HepG2 (cell line): Measurements from ENCODE around the gene CAMTA1. TPM values are rescaled to one million over a fixed set of nuclear protein-coding genes. Genes with fewer than 3 reads are reported as not detected.
A peak's percentile ranks its signal among the peaks of the same experiment; 100 is the strongest.

ENCODE experiments used
- ARNTL ChIP-seq: sonication (generic); formaldehyde crosslinking; IDR thresholded peaks from 2 replicates; pipeline ENCODE4 v1.4.0; 2020; ENCODE audit warnings: mild to moderate bottlenecking, missing genetic modification reagents
- BHLHE40 ChIP-seq: IDR thresholded peaks from 2 replicates; pipeline ENCODE4 v1.6.1; 2011; ENCODE audit warnings: low read length, improper control_type of control experiment
- CBFB ChIP-seq: sonication (generic); formaldehyde crosslinking; IDR thresholded peaks from 2 replicates; pipeline ENCODE4 v1.4.0; 2020; ENCODE audit warnings: missing genetic modification reagents
- CBX1 ChIP-seq: IDR thresholded peaks from one replicate; pipeline ENCODE4 v1.6.1; 2016; ENCODE audit warnings: antibody characterized with exemption, low read depth
- CSRNP2 ChIP-seq: sonication (generic); formaldehyde crosslinking; conservative IDR thresholded peaks from 2 replicates; pipeline ENCODE4 v1.8.0; 2022; ENCODE audit warnings: low read depth, missing genetic modification reagents
- EP300 ChIP-seq, 3 experiments: sonication (generic) in 1 of 3; formaldehyde crosslinking in 1 of 3; IDR thresholded peaks; 2 replicates each; pipeline versions ENCODE4 v1.5.1 to v1.6.1; 2011 to 2020; ENCODE audit warnings: low read depth in 2 of 3, low read length in 2 of 3, borderline replicate concordance in 1 of 3, improper control_type of control experiment in 1 of 3, mild to moderate bottlenecking in 1 of 3, missing genetic modification reagents in 1 of 3, moderate library complexity in 1 of 3
- EZH2 ChIP-seq: conservative IDR thresholded peaks from 2 replicates; pipeline ENCODE4 v1.6.1; 2012; ENCODE audit warnings: mild to moderate bottlenecking, low read depth, low read length, moderate library complexity
- FOXJ3 ChIP-seq: sonication (generic); formaldehyde crosslinking; IDR thresholded peaks from 2 replicates; pipeline ENCODE4 v1.4.0; 2020; ENCODE audit warnings: missing genetic modification reagents, mild to moderate bottlenecking, borderline replicate concordance
- HNF4A ChIP-seq: sonication (generic); formaldehyde crosslinking; IDR thresholded peaks from 2 replicates; pipeline ENCODE4 v1.4.0; 2020; ENCODE audit warnings: missing genetic modification reagents
- ISL2 ChIP-seq: sonication (generic); formaldehyde crosslinking; IDR thresholded peaks from 2 replicates; pipeline ENCODE4 v1.5.0; 2020; ENCODE audit warnings: missing genetic modification reagents
- KDM1A ChIP-seq: IDR thresholded peaks from 2 replicates; pipeline ENCODE4 v1.6.1; 2016; ENCODE audit warnings: missing compliant biosample characterization
- RBAK ChIP-seq: sonication (generic); formaldehyde crosslinking; IDR thresholded peaks from 2 replicates; pipeline ENCODE4 v1.5.1; 2020; ENCODE audit warnings: mild to moderate bottlenecking, missing genetic modification reagents
- SATB2 ChIP-seq: sonication (generic); formaldehyde crosslinking; IDR thresholded peaks from 2 replicates; pipeline ENCODE4 v1.5.0; 2020; ENCODE audit warnings: missing genetic modification reagents
- ZBTB39 ChIP-seq: sonication (generic); formaldehyde crosslinking; IDR thresholded peaks from 2 replicates; pipeline ENCODE4 v1.5.0; 2020; ENCODE audit warnings: missing genetic modification reagents
- ZBTB7A ChIP-seq: sonication (generic); formaldehyde crosslinking; IDR thresholded peaks from 2 replicates; pipeline ENCODE4 v1.8.0; 2022; ENCODE audit warnings: mild to moderate bottlenecking, missing genetic modification reagents
- ZBTB7B ChIP-seq: sonication (generic); formaldehyde crosslinking; IDR thresholded peaks from 2 replicates; pipeline ENCODE4 v1.4.0; 2020; ENCODE audit warnings: missing genetic modification reagents
- ZNF12 ChIP-seq: sonication (generic); formaldehyde crosslinking; IDR thresholded peaks from 2 replicates; pipeline ENCODE4 v1.5.0; 2020; ENCODE audit warnings: missing genetic modification reagents
- ZNF124 ChIP-seq: sonication (generic); formaldehyde crosslinking; IDR thresholded peaks from 2 replicates; pipeline ENCODE4 v1.4.0; 2020; ENCODE audit warnings: missing genetic modification reagents
- ZNF160 ChIP-seq: sonication (generic); formaldehyde crosslinking; IDR thresholded peaks from 2 replicates; pipeline ENCODE4 v1.8.0; 2022; ENCODE audit warnings: mild to moderate bottlenecking, inconsistent platforms, missing genetic modification reagents
- ZNF253 ChIP-seq: sonication (generic); formaldehyde crosslinking; IDR thresholded peaks from 2 replicates; pipeline ENCODE4 v1.8.0; 2022; ENCODE audit warnings: mild to moderate bottlenecking, missing genetic modification reagents, borderline replicate concordance
- ZNF678 ChIP-seq: sonication (generic); formaldehyde crosslinking; IDR thresholded peaks from 2 replicates; pipeline ENCODE4 v1.4.0; 2020; ENCODE audit warnings: mild to moderate bottlenecking, missing genetic modification reagents
- ZNF724P ChIP-seq: sonication (generic); formaldehyde crosslinking; IDR thresholded peaks from 2 replicates; pipeline ENCODE4 v1.8.0; 2022; ENCODE audit warnings: missing genetic modification reagents, borderline replicate concordance
- ZNF747 ChIP-seq: sonication (generic); formaldehyde crosslinking; IDR thresholded peaks from 2 replicates; pipeline ENCODE4 v1.8.1; 2023; ENCODE audit warnings: missing genetic modification reagents, mild to moderate bottlenecking, borderline replicate concordance
- polyA plus RNA-seq, 8 experiments: library from polyadenylated mRNA; depleted of rRNA in 3 of 8; stranded (reverse) in 7 of 8; unstranded in 1 of 8; fragments of >200 nt; fragmentation: Illumina TruSeq in 4 of 8; extraction: Trizol in 4 of 8; gene quantifications; 2 replicates each; pipeline versions ENCODE4 v1.2.1 to v1.2.3, GENCODE V29; 2011 to 2016; ENCODE audit warnings: low read depth in 4 of 8, missing spikeins in 1 of 8, mixed read lengths in 1 of 8; ENCODE audit not compliant: insufficient read depth in 1 of 8
- total RNA-seq, 5 experiments: library from RNA; depleted of rRNA; stranded (reverse); fragments of >200 nt; fragmentation: Illumina TruSeq; extraction: Trizol; gene quantifications; 2 replicates each; pipeline ENCODE4 v1.2.3, GENCODE V29; 2016; ENCODE audit warnings: low read depth in 1 of 5
- TF ChIP-seq, protein P1 (sequence below): IDR thresholded peaks from 2 replicates; pipeline ENCODE4 v1.6.1; 2018; ENCODE audit warnings: missing genetic modification reagents, mild to moderate bottlenecking, missing compliant biosample characterization
- TF ChIP-seq, protein P2 (sequence below): sonication (generic); formaldehyde crosslinking; IDR thresholded peaks from 2 replicates; pipeline ENCODE4 v1.5.0; 2020; ENCODE audit warnings: mild to moderate bottlenecking, missing genetic modification reagents, moderate library complexity

Gene CAMTA1
- total and polyA plus RNA-seq, 2 of the 13 experiments (the other 11 are each of a cell fraction or from before 2014, with no cell fraction given): 25.0 to 36.4 TPM

DNA sequence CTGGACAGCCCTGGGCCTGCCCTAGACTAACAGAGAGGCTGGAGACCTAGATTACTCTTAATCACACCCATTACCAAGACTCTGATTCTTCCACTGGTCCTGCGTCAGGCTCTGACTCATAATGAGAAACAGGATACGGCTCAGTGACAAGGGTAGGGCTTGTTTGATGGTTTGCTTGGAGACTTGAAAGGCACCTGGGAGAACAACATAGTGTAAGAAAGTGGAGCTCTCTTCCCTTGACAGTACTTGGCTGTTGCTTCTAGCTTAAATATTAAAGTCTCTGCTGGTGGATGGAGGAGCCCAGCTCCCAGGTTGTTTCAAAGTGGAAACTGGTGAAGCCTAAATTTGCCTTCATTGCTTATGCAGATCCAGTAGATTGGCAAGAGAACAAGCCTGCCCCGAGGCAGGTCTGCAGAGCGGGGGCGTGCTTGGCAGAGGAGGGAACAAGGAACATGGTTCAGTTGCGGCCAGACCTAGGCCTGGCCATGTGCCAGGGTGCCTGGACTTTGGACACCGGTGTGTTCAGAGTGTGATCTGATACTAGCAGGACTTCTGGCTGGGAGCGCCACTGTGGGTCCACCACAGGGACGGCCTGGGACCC, 480.6 kb downstream of the CAMTA1 start (continued):
- TF ChIP-seq CSRNP2 (CRISPR knock-in tag): no peak
- TF ChIP-seq, protein P1, sequence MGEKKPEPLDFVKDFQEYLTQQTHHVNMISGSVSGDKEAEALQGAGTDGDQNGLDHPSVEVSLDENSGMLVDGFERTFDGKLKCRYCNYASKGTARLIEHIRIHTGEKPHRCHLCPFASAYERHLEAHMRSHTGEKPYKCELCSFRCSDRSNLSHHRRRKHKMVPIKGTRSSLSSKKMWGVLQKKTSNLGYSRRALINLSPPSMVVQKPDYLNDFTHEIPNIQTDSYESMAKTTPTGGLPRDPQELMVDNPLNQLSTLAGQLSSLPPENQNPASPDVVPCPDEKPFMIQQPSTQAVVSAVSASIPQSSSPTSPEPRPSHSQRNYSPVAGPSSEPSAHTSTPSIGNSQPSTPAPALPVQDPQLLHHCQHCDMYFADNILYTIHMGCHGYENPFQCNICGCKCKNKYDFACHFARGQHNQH (CRISPR knock-in tag): peak; percentile 61; the same call in 1 of the 2 replicates
- no peak for TF ChIP-seq CBX1
- no peak for TF ChIP-seq BHLHE40
- TF ChIP-seq ZNF124 (CRISPR knock-in tag): 0 out of 2 replicates have a peak, but pooled peaks have one; percentile 49
- no peak for TF ChIP-seq KDM1A (CRISPR knock-in tag)
- no peak for TF ChIP-seq ZNF160 (CRISPR knock-in tag)
- peak; percentile 82 for TF ChIP-seq ZNF12 (CRISPR knock-in tag)
- peak; percentile 97 for TF ChIP-seq HNF4A (CRISPR knock-in tag)
- TF ChIP-seq SATB2 (CRISPR knock-in tag): no peak
- no peak for TF ChIP-seq RBAK
- no peak for TF ChIP-seq ISL2 (CRISPR knock-in tag)
- no peak for TF ChIP-seq FOXJ3 (CRISPR knock-in tag)
- TF ChIP-seq EP300 (IDR thresholded peaks at IDR 0.05; ENCODE audit: low read depth in 2 of 2, low read length in 2 of 2): peak in 1 of 2 experiments; percentile 27; a peak in 1 of 4 replicates
- no peak for TF ChIP-seq EP300 (CRISPR knock-in tag; IDR thresholded peaks at IDR 0.05; ENCODE audit: borderline replicate concordance)
- no peak for TF ChIP-seq CBFB (CRISPR knock-in tag)
- TF ChIP-seq EZH2: no peak
- TF ChIP-seq ZBTB39 (CRISPR knock-in tag): no peak
- TF ChIP-seq, protein P2, sequence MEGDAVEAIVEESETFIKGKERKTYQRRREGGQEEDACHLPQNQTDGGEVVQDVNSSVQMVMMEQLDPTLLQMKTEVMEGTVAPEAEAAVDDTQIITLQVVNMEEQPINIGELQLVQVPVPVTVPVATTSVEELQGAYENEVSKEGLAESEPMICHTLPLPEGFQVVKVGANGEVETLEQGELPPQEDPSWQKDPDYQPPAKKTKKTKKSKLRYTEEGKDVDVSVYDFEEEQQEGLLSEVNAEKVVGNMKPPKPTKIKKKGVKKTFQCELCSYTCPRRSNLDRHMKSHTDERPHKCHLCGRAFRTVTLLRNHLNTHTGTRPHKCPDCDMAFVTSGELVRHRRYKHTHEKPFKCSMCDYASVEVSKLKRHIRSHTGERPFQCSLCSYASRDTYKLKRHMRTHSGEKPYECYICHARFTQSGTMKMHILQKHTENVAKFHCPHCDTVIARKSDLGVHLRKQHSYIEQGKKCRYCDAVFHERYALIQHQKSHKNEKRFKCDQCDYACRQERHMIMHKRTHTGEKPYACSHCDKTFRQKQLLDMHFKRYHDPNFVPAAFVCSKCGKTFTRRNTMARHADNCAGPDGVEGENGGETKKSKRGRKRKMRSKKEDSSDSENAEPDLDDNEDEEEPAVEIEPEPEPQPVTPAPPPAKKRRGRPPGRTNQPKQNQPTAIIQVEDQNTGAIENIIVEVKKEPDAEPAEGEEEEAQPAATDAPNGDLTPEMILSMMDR (CRISPR knock-in tag): peak; percentile 60
- no peak for TF ChIP-seq ZNF747
- TF ChIP-seq ZNF678 (CRISPR knock-in tag): no peak
- peak; percentile 51; the same call in 1 of the 2 replicates for TF ChIP-seq ZBTB7B (CRISPR knock-in tag)
- no peak for TF ChIP-seq ZNF253
- TF ChIP-seq ARNTL (CRISPR knock-in tag): no peak
- 0 out of 2 replicates have a peak, but pooled peaks have one; percentile 54 for TF ChIP-seq ZBTB7A (CRISPR knock-in tag)
- no peak for TF ChIP-seq ZNF724P
